Measurements from ENCODE around the gene CCDC6. TPM values are rescaled to one million over a fixed set of nuclear protein-coding genes. Genes with fewer than 3 reads are reported as not detected.
"Not testable (repeated sequence)": the region's sequence is repeated elsewhere in the genome, so short reads cannot be mapped to it uniquely, and the experiment has no call there.

CCDC6 gene
- total RNA-seq, 1 donor from 2014 or later, result 50.6 TPM

- intact Hi-C loops (cut with DNase I), result no loop called here
- Histone ChIP-seq H3K36me3 (no peaks in the 10 kb centered on the region), H3K4me3 (no peak overlapping the region), H3K9me3 (no peaks in the 10 kb centered on the region), H3K27ac (no peak overlapping the region), H3K27me3 (ENCODE audit: low read depth) (no peaks in the 10 kb centered on the region), H3K4me1 (no peaks in the 10 kb centered on the region)
- DNase-seq (no peak), ATAC-seq (no peak)
- TF ChIP-seq CTCF (IDR thresholded peaks at IDR 0.05), result no peak
These were observed 157.5 kb downstream of the CCDC6 start for GRCh38 chr10:59748834-59749233.

- Histone ChIP-seq H3K4me1 (no peaks in the 10 kb centered on the region), H3K27ac (no peak overlapping the region), H3K27me3 (ENCODE audit: low read depth) (no peaks in the 10 kb centered on the region), H3K4me3 (no peak overlapping the region), H3K36me3 (no peaks in the 10 kb centered on the region), H3K9me3 (no peaks in the 10 kb centered on the region)
- DNase-seq, result no peak
- no peak for ATAC-seq
- no peak for TF ChIP-seq CTCF (IDR thresholded peaks at IDR 0.05)
- intact Hi-C loops (cut with DNase I), result no loop called here
These were observed 161.1 kb downstream of the CCDC6 start for GRCh38 chr10:59745163-59745650.

GRCh38 chr10:59744762-59745161, 161.6 kb downstream of the CCDC6 start:
- DNase-seq; ATAC-seq; H3K4me3 ChIP-seq; H3K9me3 ChIP-seq; H3K36me3 ChIP-seq; H3K27ac ChIP-seq; H3K4me1 ChIP-seq; intact Hi-C loops (cut with DNase I); H3K27me3 ChIP-seq (ENCODE audit: low read depth): not testable (repeated sequence)

GRCh38 chr10:59744156-59744555, 162.2 kb downstream of the CCDC6 start:
- H3K27ac ChIP-seq; H3K4me3 ChIP-seq; H3K4me1 ChIP-seq; H3K9me3 ChIP-seq; H3K36me3 ChIP-seq; DNase-seq; H3K27me3 ChIP-seq (ENCODE audit: low read depth); ATAC-seq; intact Hi-C loops (cut with DNase I): not testable (repeated sequence)

- Histone ChIP-seq H3K4me3 (no peak overlapping the region), H3K36me3 (no peaks in the 10 kb centered on the region), H3K27me3 (ENCODE audit: low read depth) (no peaks in the 10 kb centered on the region), H3K9me3 (no peaks in the 10 kb centered on the region), H3K27ac (no peak overlapping the region), H3K4me1 (no peaks in the 10 kb centered on the region)
- no peak for TF ChIP-seq CTCF (IDR thresholded peaks at IDR 0.05)
- no peak for DNase-seq
- intact Hi-C loops (cut with DNase I), result no loop called here
- no peak for ATAC-seq
These were observed 164.8 kb downstream of the CCDC6 start for GRCh38 chr10:59741583-59741982.

GRCh38 chr10:59741048-59741447, 165.3 kb downstream of the CCDC6 start:
- no peaks in the 10 kb centered on the region for H3K9me3 ChIP-seq
- DNase-seq, result no peak
- intact Hi-C loops (cut with DNase I), result no loop called here
- H3K36me3 ChIP-seq, result no peaks in the 10 kb centered on the region
- TF ChIP-seq CTCF (IDR thresholded peaks at IDR 0.05), result no peak
- no peaks in the 10 kb centered on the region for H3K27me3 ChIP-seq (ENCODE audit: low read depth)
- no peak overlapping the region for H3K27ac ChIP-seq
- no peak overlapping the region for H3K4me3 ChIP-seq
- H3K4me1 ChIP-seq, result no peaks in the 10 kb centered on the region
- no peak for ATAC-seq

Other genes starting within 250 kb of the CCDC6 start
- gene SLC16A9, start 196.7 kb downstream of the CCDC6 start, total RNA-seq, result 0.83 TPM
- gene MRLN, start 153.1 kb downstream of the CCDC6 start, total RNA-seq, result not detected